CD4-positive, alpha-beta T cell treated with Interleukin-10 for 1 hour (primary cell): ENCODE results near the gene PMM2.
"Not testable (repeated sequence)": the region's sequence is repeated elsewhere in the genome, so short reads cannot be mapped to it uniquely, and the experiment has no call there.

Experiments
- DNase-seq: peaks from one replicate; pipeline ENCODE4 v3.0.0-alpha.2; 2020

The PMM2 gene

GRCh38 chr16:8868416-8869211 lies 71.0 kb downstream of the PMM2 start, which contains the start of gene CARHSP1:
CARHSP1 (minus strand) TSS chr16:8869006; CDS start chr16:8859328, 9,678 bp downstream.
- peak; percentile 82 for DNase-seq

GRCh38 chr16:8869212-8869987 lies 71.8 kb downstream of the PMM2 start:
- DNase-seq, result no peak

GRCh38 chr16:8869988-8870241 lies 72.3 kb downstream of the PMM2 start:
- DNase-seq, result not testable (repeated sequence)

- DNase-seq, result no peak
Observed at GRCh38 chr16:8872071-8872470, 74.4 kb downstream of the PMM2 start.

- no peak for DNase-seq
Observed at GRCh38 chr16:8872967-8873865, 75.6 kb downstream of the PMM2 start.

GRCh38 chr16:8873866-8874195 lies 76.2 kb downstream of the PMM2 start:
- not testable (repeated sequence) for DNase-seq

GRCh38 chr16:8874388-8874787 lies 76.7 kb downstream of the PMM2 start:
- DNase-seq, result no peak

GRCh38 chr16:8875317-8875716 lies 77.7 kb downstream of the PMM2 start:
- DNase-seq, result not testable (repeated sequence)

GRCh38 chr16:8877894-8878522 lies 80.4 kb downstream of the PMM2 start:
- DNase-seq, result peak; percentile 13

GRCh38 chr16:8878523-8878911 lies 80.9 kb downstream of the PMM2 start:
- no peak for DNase-seq

- no peak for DNase-seq
Observed at GRCh38 chr16:8880839-8881510, 83.3 kb downstream of the PMM2 start.

- no peak for DNase-seq
Observed at GRCh38 chr16:8882041-8882617, 84.5 kb downstream of the PMM2 start, which contains the start of gene LITAFD. LITAFD (plus strand) TSS chr16:8882351; CDS start chr16:8884356, 2,005 bp downstream.

- no peak for DNase-seq
Observed at GRCh38 chr16:8882725-8883377, 85.2 kb downstream of the PMM2 start.

GRCh38 chr16:8885674-8886592 lies 88.3 kb downstream of the PMM2 start:
- no peak for DNase-seq

- no peak for DNase-seq
Observed at GRCh38 chr16:8886593-8887430, 89.2 kb downstream of the PMM2 start.

- DNase-seq, result no peak
Observed at GRCh38 chr16:8887431-8887765, 89.8 kb downstream of the PMM2 start.

GRCh38 chr16:8887952-8888560 lies 90.4 kb downstream of the PMM2 start:
- DNase-seq, result no peak

- DNase-seq, result no peak
Observed at GRCh38 chr16:8888951-8889892, 91.6 kb downstream of the PMM2 start.
